ENCODE results near the gene ADGRB3. TPM values are rescaled to one million over a fixed set of nuclear protein-coding genes. Genes with fewer than 3 reads are reported as not detected.
"Not testable (repeated sequence)": the region's sequence is repeated elsewhere in the genome, so short reads cannot be mapped to it uniquely, and the experiment has no call there.

The ADGRB3 gene
- total RNA-seq, 2 experiments from 2014 or later = not detected

DNA sequence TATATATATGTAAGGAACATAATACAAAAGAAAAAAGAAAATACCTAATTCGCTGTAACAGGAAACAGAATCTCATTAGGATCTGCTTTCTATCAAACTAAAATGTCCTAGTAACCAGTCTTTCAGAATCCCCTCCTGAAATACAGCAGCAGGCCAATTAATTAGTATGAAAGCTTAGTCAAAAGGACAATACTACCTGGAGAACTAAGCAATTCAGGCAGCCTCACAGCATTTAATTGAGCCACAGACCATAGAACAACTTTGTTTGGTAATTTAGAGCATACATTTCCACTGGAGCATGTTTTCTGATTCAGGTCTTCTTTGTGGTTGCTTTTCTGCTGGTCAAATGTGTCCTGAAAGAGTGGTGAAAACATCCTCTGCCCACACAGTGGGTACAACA is 645.8 kb downstream of the ADGRB3 start:
- ATAC-seq (no peak), DNase-seq (no peak)
- Mint-ChIP-seq H3K4me1 (ENCODE audit: low read depth) (no peaks in the 10 kb centered on the region), H3K4me3 (no peak overlapping the region), H3K36me3 (ENCODE audit: low read depth) (no peaks in the 10 kb centered on the region), H3K27ac (no peak overlapping the region), H3K27me3 (ENCODE audit: low read depth) (no peaks in the 10 kb centered on the region), H3K9me3 (ENCODE audit: insufficient read depth) (no peaks in the 10 kb centered on the region)
- ChIA-PET CTCF (no interaction called here), POLR2A (no interaction called here)

DNA sequence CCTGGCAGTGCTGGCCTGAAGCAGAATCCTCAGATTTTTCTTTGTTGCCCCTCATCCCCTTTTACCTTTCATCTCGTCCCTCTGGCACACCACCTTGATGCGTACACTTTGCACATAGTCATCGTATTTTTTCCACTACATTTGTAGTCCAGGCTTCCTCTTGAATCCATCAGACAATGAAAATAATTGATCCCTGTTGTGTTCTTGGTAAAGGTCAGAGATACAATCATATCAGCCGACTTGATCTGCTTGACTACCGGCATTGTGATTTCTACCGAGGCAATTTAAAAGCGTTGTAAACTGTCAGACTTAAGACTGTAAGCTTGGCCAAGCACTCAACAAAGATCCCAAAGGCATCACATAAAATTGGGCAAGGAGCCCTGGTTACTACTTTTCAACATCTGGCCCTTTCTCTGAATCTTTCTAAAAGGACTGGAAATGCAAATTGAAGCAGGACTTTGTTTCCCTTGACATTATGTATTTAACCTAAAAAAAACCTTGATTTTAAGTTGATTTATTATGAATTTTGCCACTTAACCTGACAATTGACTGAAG is 649.2 kb downstream of the ADGRB3 start:
- POLR2A ChIA-PET = no interaction called here
- no peaks in the 10 kb centered on the region for H3K27me3 Mint-ChIP-seq (ENCODE audit: low read depth)
- no peak overlapping the region for H3K27ac Mint-ChIP-seq
- no peaks in the 10 kb centered on the region for H3K36me3 Mint-ChIP-seq (ENCODE audit: low read depth)
- H3K9me3 Mint-ChIP-seq (ENCODE audit: insufficient read depth) = no peaks in the 10 kb centered on the region
- no peaks in the 10 kb centered on the region for H3K4me1 Mint-ChIP-seq (ENCODE audit: low read depth)
- DNase-seq (no peak), ATAC-seq (no peak)
- CTCF ChIA-PET = no interaction called here
- no peak overlapping the region for H3K4me3 Mint-ChIP-seq

DNA sequence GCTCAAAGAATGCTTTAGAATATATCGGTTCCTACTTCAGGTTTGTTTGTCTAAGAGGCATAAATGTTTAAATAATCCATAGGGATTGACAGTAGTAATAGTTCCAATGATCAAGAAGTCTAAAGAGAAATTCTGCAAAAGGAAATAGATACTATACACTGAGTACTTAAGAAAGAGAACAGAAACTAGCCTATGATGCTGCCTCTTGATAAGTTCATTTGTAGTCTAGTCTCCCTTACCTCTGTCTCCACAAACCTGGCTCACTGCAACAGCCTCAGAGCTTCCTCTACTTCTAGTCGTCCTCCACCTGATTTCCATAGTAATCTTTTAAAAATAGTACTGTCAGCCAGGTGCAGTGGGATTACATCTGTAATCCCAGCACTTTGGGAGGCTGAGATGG is 650.0 kb downstream of the ADGRB3 start:
- ChIA-PET CTCF (no interaction called here), POLR2A (no interaction called here)
- no peaks in the 10 kb centered on the region for H3K36me3 Mint-ChIP-seq (ENCODE audit: low read depth)
- H3K4me3 Mint-ChIP-seq = no peak overlapping the region
- ATAC-seq = no peak
- H3K27me3 Mint-ChIP-seq (ENCODE audit: low read depth) = no peaks in the 10 kb centered on the region
- DNase-seq = no peak
- no peaks in the 10 kb centered on the region for H3K4me1 Mint-ChIP-seq (ENCODE audit: low read depth)
- H3K9me3 Mint-ChIP-seq (ENCODE audit: insufficient read depth) = no peaks in the 10 kb centered on the region
- H3K27ac Mint-ChIP-seq = no peak overlapping the region

DNA sequence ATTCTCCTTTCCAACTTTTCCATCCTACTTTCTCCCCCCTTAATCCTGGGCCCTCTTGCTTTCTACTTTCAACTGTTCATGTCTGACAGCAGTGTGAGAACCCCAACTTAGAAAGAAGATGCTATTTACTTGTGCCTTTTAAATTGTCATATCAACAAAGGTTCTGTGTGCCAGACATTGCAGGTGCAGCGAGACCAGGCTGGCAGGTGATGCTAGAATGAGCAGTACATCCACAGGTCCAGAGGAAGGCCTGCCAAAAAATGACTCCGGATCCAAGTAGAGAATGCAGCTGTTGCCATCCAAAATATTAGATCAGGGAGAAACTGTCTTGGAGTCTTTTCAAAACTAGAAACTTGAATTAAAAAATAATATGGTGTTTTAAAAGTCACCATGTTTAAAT is 651.2 kb downstream of the ADGRB3 start:
- Mint-ChIP-seq H3K27me3 (ENCODE audit: low read depth) (no peaks in the 10 kb centered on the region), H3K4me1 (ENCODE audit: low read depth) (no peaks in the 10 kb centered on the region), H3K9me3 (ENCODE audit: insufficient read depth) (no peaks in the 10 kb centered on the region), H3K4me3 (no peak overlapping the region), H3K36me3 (ENCODE audit: low read depth) (no peaks in the 10 kb centered on the region), H3K27ac (no peak overlapping the region)
- DNase-seq = no peak
- CTCF ChIA-PET = no interaction called here
- no peak for ATAC-seq
- POLR2A ChIA-PET = no interaction called here

DNA sequence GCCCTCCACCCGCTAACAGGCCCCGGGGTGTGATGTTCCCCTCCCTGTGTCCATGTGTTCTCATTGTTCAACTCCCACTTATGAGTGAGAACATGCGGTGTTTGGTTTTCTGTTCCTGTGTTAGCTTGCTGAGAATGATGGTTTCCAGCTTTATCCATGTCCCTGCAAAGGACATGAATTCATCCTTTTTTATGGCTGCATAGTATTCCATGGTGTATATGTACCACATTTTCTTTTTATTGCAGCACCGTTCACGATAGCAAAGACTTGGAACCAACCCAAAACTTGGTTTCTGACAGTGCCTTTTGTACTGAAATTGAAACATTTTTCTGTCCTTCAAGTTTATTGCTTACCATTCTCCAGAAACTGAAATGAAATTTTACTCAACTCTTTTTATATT is 653.1 kb downstream of the ADGRB3 start:
- H3K36me3 Mint-ChIP-seq (ENCODE audit: low read depth); POLR2A ChIA-PET; ATAC-seq; H3K9me3 Mint-ChIP-seq (ENCODE audit: insufficient read depth); H3K4me3 Mint-ChIP-seq; H3K4me1 Mint-ChIP-seq (ENCODE audit: low read depth); DNase-seq; CTCF ChIA-PET; H3K27ac Mint-ChIP-seq; H3K27me3 Mint-ChIP-seq (ENCODE audit: low read depth): not testable (repeated sequence)

DNA sequence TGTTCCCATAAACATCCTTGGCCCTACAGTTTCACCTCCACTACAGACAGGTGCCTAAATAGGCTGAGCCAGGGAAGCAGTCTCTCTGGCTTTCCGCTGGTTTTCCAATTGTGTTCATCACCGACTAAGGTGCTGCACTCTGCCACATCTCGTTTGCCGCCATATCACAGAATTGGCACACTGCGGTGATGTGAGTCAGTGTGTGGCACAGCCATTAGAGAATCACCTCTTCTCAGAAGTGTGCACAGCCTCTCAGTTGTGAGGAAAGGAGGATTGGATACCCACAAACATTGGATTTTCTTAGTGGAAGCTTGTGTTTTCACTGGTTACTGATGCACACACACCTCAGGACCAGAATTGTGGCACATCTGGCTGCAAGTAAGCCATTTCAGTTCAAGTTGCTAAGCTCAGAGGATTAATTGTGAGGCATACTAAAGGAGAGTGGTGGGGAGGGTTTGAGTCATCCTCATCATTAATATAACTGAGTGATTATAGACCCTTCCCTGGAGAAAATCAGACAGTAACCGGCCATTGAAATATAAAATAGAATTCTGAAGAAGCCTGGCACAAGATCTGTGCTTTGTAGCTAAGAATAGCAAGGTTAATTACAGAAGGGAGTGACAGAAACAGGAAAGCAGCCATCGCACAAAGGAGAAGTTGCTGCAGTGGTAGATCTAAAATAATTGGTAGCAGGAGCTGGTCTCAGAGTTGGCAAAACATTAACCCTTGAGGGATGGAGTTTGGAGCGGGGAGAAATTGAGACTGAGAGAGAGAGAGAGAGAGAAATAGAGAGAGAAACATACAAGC is 654.8 kb downstream of the ADGRB3 start:
- no peaks in the 10 kb centered on the region for H3K27me3 Mint-ChIP-seq (ENCODE audit: low read depth)
- ATAC-seq = no peak

DNA sequence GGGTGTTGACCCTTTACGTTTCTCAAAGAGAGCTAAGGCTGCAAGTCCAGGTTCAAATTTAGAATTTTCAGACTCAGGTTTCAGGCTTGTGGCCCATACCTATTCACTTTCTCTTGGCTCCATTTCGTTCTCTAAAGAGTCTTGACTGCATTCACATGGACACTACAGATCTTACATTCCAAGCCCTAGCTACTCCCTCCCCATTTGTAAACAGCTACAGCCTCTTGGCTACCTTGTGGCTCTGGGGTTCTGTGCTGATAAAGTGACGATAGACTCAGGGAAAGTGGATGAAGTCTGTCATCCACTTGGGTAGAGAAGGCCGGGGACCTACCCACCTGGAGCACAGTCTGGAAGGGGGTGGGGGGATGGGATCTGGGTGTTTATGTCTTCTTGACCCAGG is 658.4 kb downstream of the ADGRB3 start:
- Mint-ChIP-seq H3K4me1 (ENCODE audit: low read depth) (no peaks in the 10 kb centered on the region), H3K27ac (no peak overlapping the region), H3K9me3 (ENCODE audit: insufficient read depth) (no peaks in the 10 kb centered on the region), H3K4me3 (no peak overlapping the region), H3K27me3 (ENCODE audit: low read depth) (no peaks in the 10 kb centered on the region), H3K36me3 (ENCODE audit: low read depth) (no peaks in the 10 kb centered on the region)
- ATAC-seq = no peak
- ChIA-PET CTCF (no interaction called here), POLR2A (no interaction called here)
- DNase-seq = no peak

More for the DNA sequence above, 654.8 kb downstream of the ADGRB3 start:
- DNase-seq = no peak
- Mint-ChIP-seq H3K4me3 (no peak overlapping the region), H3K27ac (no peak overlapping the region), H3K9me3 (ENCODE audit: insufficient read depth) (no peaks in the 10 kb centered on the region), H3K36me3 (ENCODE audit: low read depth) (no peaks in the 10 kb centered on the region), H3K4me1 (ENCODE audit: low read depth) (no peaks in the 10 kb centered on the region)
- ChIA-PET CTCF (no interaction called here), POLR2A (no interaction called here)

DNA sequence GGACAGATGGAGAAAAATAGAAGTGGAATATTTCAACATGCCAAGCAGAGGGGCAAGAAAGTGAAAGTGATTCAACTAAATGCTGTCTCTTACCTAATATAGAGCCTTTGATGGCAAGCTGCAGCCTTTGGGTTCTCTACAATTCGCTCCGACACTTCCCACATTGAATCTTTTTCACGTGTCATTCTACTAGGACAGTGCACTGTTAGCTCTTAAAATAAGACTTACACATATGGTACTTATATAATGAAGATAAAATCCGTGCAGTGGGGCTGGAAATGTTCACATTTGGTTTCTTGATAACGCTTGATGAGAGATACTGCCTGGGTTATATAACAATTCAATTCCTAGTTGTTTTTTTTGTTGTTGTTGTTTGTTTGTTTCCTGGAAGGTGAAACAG is 659.3 kb downstream of the ADGRB3 start:
- CTCF ChIA-PET = no interaction called here
- H3K4me3 Mint-ChIP-seq = no peak overlapping the region
- DNase-seq (no peak), ATAC-seq (no peak)
- H3K27ac Mint-ChIP-seq = no peak overlapping the region
- POLR2A ChIA-PET = no interaction called here
- no peaks in the 10 kb centered on the region for H3K4me1 Mint-ChIP-seq (ENCODE audit: low read depth)
- H3K36me3 Mint-ChIP-seq (ENCODE audit: low read depth) = no peaks in the 10 kb centered on the region
- no peaks in the 10 kb centered on the region for H3K27me3 Mint-ChIP-seq (ENCODE audit: low read depth)
- no peaks in the 10 kb centered on the region for H3K9me3 Mint-ChIP-seq (ENCODE audit: insufficient read depth)

DNA sequence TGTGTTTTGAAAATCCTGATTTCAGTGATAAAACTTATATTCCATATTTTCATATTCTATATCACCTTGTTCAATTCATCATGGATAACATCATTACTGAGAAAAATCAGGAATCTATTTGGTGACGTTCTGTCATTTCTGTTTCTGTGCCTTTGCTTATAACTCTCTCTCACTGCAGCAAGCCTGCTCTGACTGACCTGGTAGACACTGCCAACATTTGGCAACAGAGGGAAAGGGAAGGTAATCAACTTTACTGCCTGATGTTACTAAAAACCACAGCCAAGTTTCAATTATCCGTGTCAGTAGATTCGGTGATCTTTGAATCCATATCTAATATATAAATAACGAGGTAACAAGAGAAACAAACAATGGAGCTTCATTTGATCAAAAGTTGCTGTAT is 659.8 kb downstream of the ADGRB3 start:
- DNase-seq (no peak), ATAC-seq (no peak)
- Mint-ChIP-seq H3K4me3 (no peak overlapping the region), H3K4me1 (ENCODE audit: low read depth) (no peaks in the 10 kb centered on the region), H3K27me3 (ENCODE audit: low read depth) (no peaks in the 10 kb centered on the region), H3K27ac (no peak overlapping the region), H3K9me3 (ENCODE audit: insufficient read depth) (no peaks in the 10 kb centered on the region), H3K36me3 (ENCODE audit: low read depth) (no peaks in the 10 kb centered on the region)
- CTCF ChIA-PET = no interaction called here
- POLR2A ChIA-PET = no interaction called here

DNA sequence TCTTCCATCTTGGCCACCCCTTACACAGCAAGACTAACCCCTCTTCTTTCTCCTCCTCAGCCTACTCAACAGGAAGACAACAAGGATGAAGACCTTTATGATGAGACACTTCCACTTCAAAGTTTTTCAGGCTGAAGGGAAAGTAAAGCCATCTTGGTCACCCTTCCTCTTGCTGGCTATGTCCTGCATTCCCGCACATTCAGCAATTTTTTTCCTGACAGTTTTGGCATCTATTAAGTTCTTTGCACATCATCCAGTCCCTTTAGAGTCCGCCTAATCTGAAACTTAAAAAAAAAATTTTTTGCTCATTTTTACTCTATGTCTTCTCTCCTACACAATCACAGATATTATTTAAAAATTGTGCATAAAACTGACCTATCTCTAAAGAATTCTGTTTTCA is 668.3 kb downstream of the ADGRB3 start:
- no peak for ATAC-seq
- H3K9me3 Mint-ChIP-seq (ENCODE audit: insufficient read depth) = no peaks in the 10 kb centered on the region

DNA sequence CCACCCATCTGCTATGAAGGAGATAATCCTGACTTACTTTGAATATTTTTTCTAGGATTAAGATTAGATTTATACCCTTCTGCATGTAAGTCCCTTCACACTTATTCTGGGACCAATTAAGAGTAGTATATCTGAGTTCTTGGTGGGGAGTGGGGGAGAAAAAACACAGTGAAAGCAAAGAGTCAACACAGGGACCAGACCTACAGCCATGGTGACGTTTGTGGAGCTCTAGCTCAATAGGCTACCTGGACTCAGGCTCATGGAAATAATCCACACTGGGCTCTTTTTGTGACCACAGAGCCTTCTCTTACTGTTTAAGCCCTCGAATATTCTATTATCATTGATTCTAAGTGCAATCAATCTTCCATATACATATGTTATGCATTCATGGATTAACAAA is 670.4 kb downstream of the ADGRB3 start:
- Mint-ChIP-seq H3K36me3 (ENCODE audit: low read depth) (no peaks in the 10 kb centered on the region), H3K27me3 (ENCODE audit: low read depth) (no peaks in the 10 kb centered on the region), H3K27ac (no peak overlapping the region), H3K9me3 (ENCODE audit: insufficient read depth) (no peaks in the 10 kb centered on the region), H3K4me3 (no peak overlapping the region), H3K4me1 (ENCODE audit: low read depth) (no peaks in the 10 kb centered on the region)
- ChIA-PET POLR2A (no interaction called here), CTCF (no interaction called here)
- DNase-seq = no peak
- ATAC-seq = no peak

More for the DNA sequence above, 668.3 kb downstream of the ADGRB3 start:
- no peaks in the 10 kb centered on the region for H3K27me3 Mint-ChIP-seq (ENCODE audit: low read depth)
- ChIA-PET CTCF (no interaction called here), POLR2A (no interaction called here)
- no peaks in the 10 kb centered on the region for H3K4me1 Mint-ChIP-seq (ENCODE audit: low read depth)
- no peak overlapping the region for H3K4me3 Mint-ChIP-seq
- H3K36me3 Mint-ChIP-seq (ENCODE audit: low read depth) = no peaks in the 10 kb centered on the region
- H3K27ac Mint-ChIP-seq = no peak overlapping the region
- DNase-seq = no peak

DNA sequence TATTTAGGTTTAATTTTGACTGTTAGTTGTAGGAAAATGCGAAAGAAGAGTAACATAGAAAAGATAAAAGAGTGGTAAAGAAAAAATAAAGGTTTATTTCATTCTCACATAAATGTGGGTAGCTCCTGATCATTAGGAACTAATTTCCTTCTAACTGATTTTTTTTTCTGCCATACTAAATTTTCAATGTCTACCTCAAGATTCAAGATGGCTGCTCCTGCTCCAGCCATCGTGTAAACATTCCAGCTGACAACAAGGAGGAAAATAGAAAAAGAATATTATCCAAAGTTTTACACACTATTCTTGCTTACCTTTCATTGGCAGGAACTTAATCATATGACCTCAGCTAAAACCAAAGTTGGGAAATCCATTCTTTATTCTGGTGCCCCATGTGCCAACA is 673.5 kb downstream of the ADGRB3 start:
- no peak overlapping the region for H3K4me3 Mint-ChIP-seq
- no peaks in the 10 kb centered on the region for H3K9me3 Mint-ChIP-seq (ENCODE audit: insufficient read depth)
- no peak overlapping the region for H3K27ac Mint-ChIP-seq
- no peaks in the 10 kb centered on the region for H3K4me1 Mint-ChIP-seq (ENCODE audit: low read depth)
- ATAC-seq (no peak), DNase-seq (no peak)
- POLR2A ChIA-PET = no interaction called here
- H3K36me3 Mint-ChIP-seq (ENCODE audit: low read depth) = no peaks in the 10 kb centered on the region
- H3K27me3 Mint-ChIP-seq (ENCODE audit: low read depth) = no peaks in the 10 kb centered on the region
- CTCF ChIA-PET = no interaction called here

DNA sequence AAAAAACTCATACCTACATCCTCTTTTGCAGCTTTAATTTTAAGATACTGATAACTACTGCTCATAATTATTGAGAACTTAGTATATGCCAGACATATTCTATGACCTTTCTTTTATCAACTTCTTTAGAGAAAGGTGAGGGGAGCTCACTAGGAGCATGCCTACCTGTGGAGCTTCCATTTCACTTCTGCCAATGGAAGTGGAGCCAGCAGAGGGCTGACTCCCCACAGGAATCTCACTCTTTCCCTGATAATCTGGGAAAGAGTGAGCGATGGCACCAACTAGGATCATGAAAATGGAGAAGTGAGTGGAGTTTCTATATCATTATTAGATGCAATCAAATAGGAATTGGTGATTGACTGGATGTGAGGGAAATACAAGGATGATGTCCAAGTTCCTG is 676.8 kb downstream of the ADGRB3 start:
- H3K27me3 Mint-ChIP-seq (ENCODE audit: low read depth) = no peaks in the 10 kb centered on the region
- H3K4me3 Mint-ChIP-seq = no peak overlapping the region
- H3K27ac Mint-ChIP-seq = no peak overlapping the region
- ChIA-PET POLR2A (no interaction called here), CTCF (no interaction called here)
- no peaks in the 10 kb centered on the region for H3K36me3 Mint-ChIP-seq (ENCODE audit: low read depth)
- H3K4me1 Mint-ChIP-seq (ENCODE audit: low read depth) = no peaks in the 10 kb centered on the region
- H3K9me3 Mint-ChIP-seq (ENCODE audit: insufficient read depth) = no peaks in the 10 kb centered on the region
- no peak for ATAC-seq
- DNase-seq = no peak

All from activated CD8-positive, alpha-beta T cell treated with anti-CD3 and anti-CD28 coated beads, Interleukin-2, amount 10 ng/mL, durations not matched to agents 7 days and 5 days (primary cell).